Activated naive CD8-positive, alpha-beta T cell treated with anti-CD3 and anti-CD28 coated beads, Interleukin-2, amount 10 ng/mL, durations not matched to agents 7 days and 5 days (primary cell): ENCODE data around the gene SEMA5A. TPM values are rescaled to one million over a fixed set of nuclear protein-coding genes. Genes with fewer than 3 reads are reported as not detected.

ENCODE experiments used
- ATAC-seq: fragments of 150-1000 bp; cut with Tn5 transposase; one replicate; pipeline ENCODE4 v1.10.0; 2021; ENCODE audit warnings: low read depth, moderate library complexity
- POLR2A ChIA-PET: fragments of 350-600 bp; sonication (Branson Sonifier 250); formaldehyde crosslinking; loops from one replicate; lab custom pipeline; 2021; ENCODE audit warnings: antibody characterized with exemption; lab: Charles Lee
- DNase-seq: peaks from one replicate; pipeline ENCODE4 v3.0.0; 2021
- H3K27ac Mint-ChIP-seq: one replicate; pipeline ENCODE4 v1.8.0; 2022; ENCODE audit warnings: mild to moderate bottlenecking, mixed read lengths
- H3K27me3 Mint-ChIP-seq: one replicate; pipeline ENCODE4 v1.8.0; 2022; ENCODE audit warnings: mild to moderate bottlenecking, moderate library complexity, mixed read lengths
- H3K36me3 Mint-ChIP-seq: one replicate; pipeline ENCODE4 v1.8.0; 2021; ENCODE audit warnings: mild to moderate bottlenecking, mixed read lengths
- H3K4me1 Mint-ChIP-seq: one replicate; pipeline ENCODE4 v1.8.0; 2021; ENCODE audit warnings: mixed read lengths
- H3K4me3 Mint-ChIP-seq: one replicate; pipeline ENCODE4 v1.8.0; 2022; ENCODE audit warnings: mild to moderate bottlenecking, moderate library complexity, mixed read lengths
- H3K9me3 Mint-ChIP-seq: one replicate; pipeline ENCODE4 v1.8.0; 2021; ENCODE audit warnings: mixed read lengths
- total RNA-seq, 2 experiments: library from RNA; stranded (reverse); gene quantifications; one replicate each; pipeline ENCODE4 v1.2.3, GENCODE V29; 2021

The SEMA5A gene
- total RNA-seq, 2 experiments from 2014 or later: 0.03 to 0.14 TPM

GRCh38 chr5:9231842-9232241, 314.0 kb downstream of the SEMA5A start:
- ATAC-seq: no peak
- no peak for DNase-seq
- Mint-ChIP-seq H3K4me3 (no peak overlapping the region), H3K27me3 (no peaks in the 10 kb centered on the region), H3K36me3 (no peaks in the 10 kb centered on the region), H3K9me3 (peaks cover 4% of the 10 kb centered on the region), H3K4me1 (no peaks in the 10 kb centered on the region), H3K27ac (no peak overlapping the region)
- POLR2A ChIA-PET: no interaction called here

GRCh38 chr5:9230355-9230754, 315.5 kb downstream of the SEMA5A start:
- POLR2A ChIA-PET: no interaction called here
- Mint-ChIP-seq H3K27ac (no peak overlapping the region), H3K27me3 (no peaks in the 10 kb centered on the region), H3K4me3 (no peak overlapping the region), H3K4me1 (no peaks in the 10 kb centered on the region), H3K9me3 (peaks cover 3% of the 10 kb centered on the region), H3K36me3 (no peaks in the 10 kb centered on the region)
- DNase-seq (no peak), ATAC-seq (no peak)

GRCh38 chr5:9226016-9226536, 319.8 kb downstream of the SEMA5A start:
- no peaks in the 10 kb centered on the region for H3K36me3 Mint-ChIP-seq
- DNase-seq (no peak), ATAC-seq (no peak)
- no peaks in the 10 kb centered on the region for H3K27me3 Mint-ChIP-seq
- POLR2A ChIA-PET: no interaction called here
- H3K4me1 Mint-ChIP-seq: no peaks in the 10 kb centered on the region
- H3K4me3 Mint-ChIP-seq: no peak overlapping the region
- H3K9me3 Mint-ChIP-seq: peaks cover 1% of the 10 kb centered on the region
- no peak overlapping the region for H3K27ac Mint-ChIP-seq

- POLR2A ChIA-PET: no interaction called here
- DNase-seq (no peak), ATAC-seq (no peak)
- Mint-ChIP-seq H3K27ac (no peak overlapping the region), H3K36me3 (no peaks in the 10 kb centered on the region), H3K4me3 (no peak overlapping the region), H3K9me3 (no peaks in the 10 kb centered on the region), H3K4me1 (no peaks in the 10 kb centered on the region), H3K27me3 (no peaks in the 10 kb centered on the region)
Measured at GRCh38 chr5:9222054-9222976, 323.6 kb downstream of the SEMA5A start.

GRCh38 chr5:9218358-9218757, 327.5 kb downstream of the SEMA5A start:
- POLR2A ChIA-PET: no interaction called here
- no peak overlapping the region for H3K27ac Mint-ChIP-seq
- H3K9me3 Mint-ChIP-seq: no peaks in the 10 kb centered on the region
- ATAC-seq: no peak
- DNase-seq: no peak
- no peaks in the 10 kb centered on the region for H3K4me1 Mint-ChIP-seq
- no peaks in the 10 kb centered on the region for H3K36me3 Mint-ChIP-seq
- H3K4me3 Mint-ChIP-seq: no peak overlapping the region
- H3K27me3 Mint-ChIP-seq: no peaks in the 10 kb centered on the region

- no peak overlapping the region for H3K27ac Mint-ChIP-seq
- POLR2A ChIA-PET: no interaction called here
- no peak for DNase-seq
- H3K36me3 Mint-ChIP-seq: no peaks in the 10 kb centered on the region
- no peak for ATAC-seq
- no peaks in the 10 kb centered on the region for H3K9me3 Mint-ChIP-seq
- no peak overlapping the region for H3K4me3 Mint-ChIP-seq
- H3K4me1 Mint-ChIP-seq: no peaks in the 10 kb centered on the region
- H3K27me3 Mint-ChIP-seq: no peaks in the 10 kb centered on the region
Measured at GRCh38 chr5:9212605-9213004, 333.3 kb downstream of the SEMA5A start.

GRCh38 chr5:9209846-9210492, 335.9 kb downstream of the SEMA5A start:
- no peak for ATAC-seq
- H3K36me3 Mint-ChIP-seq: no peaks in the 10 kb centered on the region
- no peak overlapping the region for H3K27ac Mint-ChIP-seq
- POLR2A ChIA-PET: interaction anchor here (0.5 kb wide), 1 partner anchor 53 kb away, joined by 3 read pairs; no protein-coding TSS in a partner anchor
- no peaks in the 10 kb centered on the region for H3K9me3 Mint-ChIP-seq
- no peaks in the 10 kb centered on the region for H3K4me1 Mint-ChIP-seq
- H3K4me3 Mint-ChIP-seq: no peak overlapping the region
- H3K27me3 Mint-ChIP-seq: no peaks in the 10 kb centered on the region
- no peak for DNase-seq

GRCh38 chr5:9207817-9208418, 338.0 kb downstream of the SEMA5A start:
- H3K36me3 Mint-ChIP-seq: no peaks in the 10 kb centered on the region
- no peaks in the 10 kb centered on the region for H3K9me3 Mint-ChIP-seq
- H3K4me3 Mint-ChIP-seq: no peak overlapping the region
- DNase-seq (no peak), ATAC-seq (no peak)
- no peaks in the 10 kb centered on the region for H3K27me3 Mint-ChIP-seq
- POLR2A ChIA-PET: no interaction called here
- no peaks in the 10 kb centered on the region for H3K4me1 Mint-ChIP-seq
- H3K27ac Mint-ChIP-seq: no peak overlapping the region

GRCh38 chr5:9202636-9203035, 343.2 kb downstream of the SEMA5A start:
- DNase-seq: no peak
- no peaks in the 10 kb centered on the region for H3K36me3 Mint-ChIP-seq
- ATAC-seq: no peak
- POLR2A ChIA-PET: no interaction called here
- H3K9me3 Mint-ChIP-seq: no peaks in the 10 kb centered on the region
- no peaks in the 10 kb centered on the region for H3K27me3 Mint-ChIP-seq
- H3K4me1 Mint-ChIP-seq: no peaks in the 10 kb centered on the region
- H3K27ac Mint-ChIP-seq: no peak overlapping the region
- no peak overlapping the region for H3K4me3 Mint-ChIP-seq

GRCh38 chr5:9201761-9202160, 344.1 kb downstream of the SEMA5A start:
- Mint-ChIP-seq H3K4me1 (no peaks in the 10 kb centered on the region), H3K36me3 (no peaks in the 10 kb centered on the region), H3K4me3 (no peak overlapping the region), H3K27ac (no peak overlapping the region), H3K27me3 (no peaks in the 10 kb centered on the region), H3K9me3 (no peaks in the 10 kb centered on the region)
- POLR2A ChIA-PET: no interaction called here
- ATAC-seq (no peak), DNase-seq (no peak)

GRCh38 chr5:9201011-9201410, 344.9 kb downstream of the SEMA5A start:
- H3K27me3 Mint-ChIP-seq: no peaks in the 10 kb centered on the region
- H3K27ac Mint-ChIP-seq: no peak overlapping the region
- H3K36me3 Mint-ChIP-seq: no peaks in the 10 kb centered on the region
- no peaks in the 10 kb centered on the region for H3K9me3 Mint-ChIP-seq
- no peak for DNase-seq
- no peak for ATAC-seq
- POLR2A ChIA-PET: no interaction called here
- H3K4me1 Mint-ChIP-seq: no peaks in the 10 kb centered on the region
- H3K4me3 Mint-ChIP-seq: no peak overlapping the region

GRCh38 chr5:9198394-9198793, 347.5 kb downstream of the SEMA5A start:
- no peaks in the 10 kb centered on the region for H3K36me3 Mint-ChIP-seq
- ATAC-seq (no peak), DNase-seq (no peak)
- POLR2A ChIA-PET: no interaction called here
- H3K4me3 Mint-ChIP-seq: no peak overlapping the region
- no peak overlapping the region for H3K27ac Mint-ChIP-seq
- no peaks in the 10 kb centered on the region for H3K4me1 Mint-ChIP-seq
- no peaks in the 10 kb centered on the region for H3K9me3 Mint-ChIP-seq
- H3K27me3 Mint-ChIP-seq: no peaks in the 10 kb centered on the region

GRCh38 chr5:9197881-9198260, 348.0 kb downstream of the SEMA5A start:
- no peak overlapping the region for H3K4me3 Mint-ChIP-seq
- H3K27me3 Mint-ChIP-seq: no peaks in the 10 kb centered on the region
- no peak for ATAC-seq
- H3K4me1 Mint-ChIP-seq: no peaks in the 10 kb centered on the region
- H3K27ac Mint-ChIP-seq: no peak overlapping the region
- no peak for DNase-seq
- H3K9me3 Mint-ChIP-seq: no peaks in the 10 kb centered on the region
- no peaks in the 10 kb centered on the region for H3K36me3 Mint-ChIP-seq
- POLR2A ChIA-PET: no interaction called here
